BE2C (cell line): ENCODE measurements around the gene CSTB.

Experiments
- DNase-seq: peaks from one replicate; pipeline ENCODE4 v3.0.0-alpha.2; 2020
- H3K27me3 ChIP-seq: fragments of 250-450 bp; sonication (Bioruptor Pico); 2 replicates; pipeline ENCODE4 v1.5.1; 2020; ENCODE audit warnings: mild to moderate bottlenecking
- H3K36me3 ChIP-seq: fragments of 250-450 bp; sonication (Bioruptor Pico); 2 replicates; pipeline ENCODE4 v1.5.1; 2020; ENCODE audit warnings: mild to moderate bottlenecking
- H3K4me1 ChIP-seq: fragments of 250-450 bp; sonication (Bioruptor Pico); 2 replicates; pipeline ENCODE4 v1.5.1; 2020
- H3K4me3 ChIP-seq: 2 replicates; pipeline ENCODE4 v1.5.1; 2011; ENCODE audit warnings: low read depth, low read length
- H3K9me3 ChIP-seq: fragments of 250-450 bp; sonication (Bioruptor Pico); 2 replicates; pipeline ENCODE4 v1.5.1; 2020
- CTCF ChIP-seq: IDR thresholded peaks from 2 replicates; pipeline ENCODE4 v1.5.1; 2012; ENCODE audit warnings: mild to moderate bottlenecking, low read depth, low read length

CSTB gene

GRCh38 chr21:43808367-43808766 is 32.3 kb upstream of the CSTB start:
- peaks cover 6% of the 10 kb centered on the region for H3K4me1 ChIP-seq
- H3K4me3 ChIP-seq, result no peak overlapping the region
- TF ChIP-seq CTCF, result no peak
- DNase-seq, result no peak
- peaks cover 5% of the 10 kb centered on the region for H3K36me3 ChIP-seq
- no peaks in the 10 kb centered on the region for H3K27me3 ChIP-seq
- no peaks in the 10 kb centered on the region for H3K9me3 ChIP-seq

- no peak for TF ChIP-seq CTCF
- Histone ChIP-seq H3K4me3 (no peak overlapping the region), H3K27me3 (no peaks in the 10 kb centered on the region), H3K9me3 (no peaks in the 10 kb centered on the region), H3K36me3 (peaks cover 27% of the 10 kb centered on the region), H3K4me1 (no peaks in the 10 kb centered on the region)
- no peak for DNase-seq
Observed at GRCh38 chr21:43806017-43806710, 30.1 kb upstream of the CSTB start.

- H3K36me3 ChIP-seq, result peaks cover 36% of the 10 kb centered on the region
- no peaks in the 10 kb centered on the region for H3K9me3 ChIP-seq
- no peak for TF ChIP-seq CTCF
- DNase-seq, result no peak
- H3K27me3 ChIP-seq, result no peaks in the 10 kb centered on the region
- no peaks in the 10 kb centered on the region for H3K4me1 ChIP-seq
- H3K4me3 ChIP-seq, result no peak overlapping the region
Observed at GRCh38 chr21:43805275-43805800, 29.2 kb upstream of the CSTB start.

GRCh38 chr21:43803558-43804300 is 27.6 kb upstream of the CSTB start:
- Histone ChIP-seq H3K9me3 (no peaks in the 10 kb centered on the region), H3K36me3 (peaks cover 49% of the 10 kb centered on the region), H3K4me1 (no peaks in the 10 kb centered on the region), H3K4me3 (no peak overlapping the region), H3K27me3 (no peaks in the 10 kb centered on the region)
- TF ChIP-seq CTCF, result no peak
- no peak for DNase-seq

GRCh38 chr21:43802713-43803313 is 26.7 kb upstream of the CSTB start:
- no peak for TF ChIP-seq CTCF
- Histone ChIP-seq H3K4me3 (no peak overlapping the region), H3K36me3 (peaks cover 57% of the 10 kb centered on the region), H3K9me3 (no peaks in the 10 kb centered on the region), H3K27me3 (no peaks in the 10 kb centered on the region), H3K4me1 (no peaks in the 10 kb centered on the region)
- no peak for DNase-seq
